Right lung (tissue), 5 donors: Measurements from ENCODE around the gene TRIM52. TPM values are rescaled to one million over a fixed set of nuclear protein-coding genes. Genes with fewer than 3 reads are reported as not detected.
"Not testable (repeated sequence)": the region's sequence is repeated elsewhere in the genome, so short reads cannot be mapped to it uniquely, and the experiment has no call there.

Experiments
- DNase-seq, 2 donors: peaks; one replicate each; pipeline ENCODE4 v3.0.0-alpha.2; 2013
- polyA plus RNA-seq, 5 donors: library from polyadenylated mRNA; unstranded; fragments of 120-200 nt; gene quantifications; one replicate each; pipeline versions ENCODE4 v1.2.1 to v1.2.3, GENCODE V29; 2013; ENCODE audit warnings: inconsistent platforms in 1 of 5, low replicate concordance in 1 of 5; ENCODE audit not compliant: insufficient read length in 5 of 5, insufficient read depth in 1 of 5

The TRIM52 gene
- polyA plus RNA-seq, 5 donors = 29.2 to 44.6 (median 40.4) TPM

DNA sequence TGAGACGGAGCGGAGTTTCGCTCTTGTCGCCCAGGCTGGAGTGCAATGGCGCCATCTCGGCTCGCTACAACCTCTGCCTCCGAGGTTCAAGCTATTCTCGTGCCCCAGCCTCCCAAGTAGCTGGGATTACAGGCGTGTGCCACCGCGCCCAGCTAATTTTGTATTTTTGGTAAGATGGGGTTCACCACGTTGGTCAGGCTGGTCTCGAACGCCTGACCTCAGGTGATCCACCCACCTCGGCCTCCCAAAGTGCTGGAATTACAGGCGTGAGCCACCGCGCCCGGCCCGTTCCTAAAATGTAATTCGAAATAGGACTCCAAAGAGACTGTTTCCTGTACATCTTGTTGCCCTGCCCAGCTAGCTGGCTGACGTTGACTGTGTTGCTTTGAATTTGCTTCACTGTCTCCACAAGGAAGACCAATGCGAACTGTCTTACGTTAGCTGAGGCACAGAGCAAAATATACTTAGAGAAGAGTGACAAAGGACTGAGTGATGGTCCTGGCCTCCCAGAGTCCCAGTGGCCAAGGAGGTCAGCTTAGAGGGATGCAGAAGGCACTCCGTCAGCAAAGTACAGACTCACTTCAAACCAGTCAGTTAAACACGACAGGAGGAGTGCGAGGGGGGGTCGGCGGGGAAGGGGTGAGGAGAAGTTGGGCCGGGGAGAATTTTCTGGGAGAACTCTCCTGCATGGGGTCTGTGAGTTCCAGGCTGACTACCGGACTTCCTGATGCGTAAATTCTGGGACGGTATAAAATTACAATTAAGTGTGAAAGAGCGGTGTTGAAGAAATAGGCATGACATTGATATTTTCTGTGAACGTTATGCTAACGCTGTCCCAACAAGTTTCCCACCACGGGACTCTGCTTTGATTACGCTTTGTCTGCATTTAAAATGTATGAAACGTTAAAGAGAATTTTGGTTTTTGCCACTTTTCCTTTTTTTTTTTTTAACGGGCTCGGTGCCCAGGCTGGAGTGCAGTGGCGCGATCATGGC, 44.6 kb downstream of the TRIM52 start:
- no peak for DNase-seq

GRCh38 chr5:181214249-181214648, 46.7 kb downstream of the TRIM52 start:
- DNase-seq = not testable (repeated sequence)

DNA sequence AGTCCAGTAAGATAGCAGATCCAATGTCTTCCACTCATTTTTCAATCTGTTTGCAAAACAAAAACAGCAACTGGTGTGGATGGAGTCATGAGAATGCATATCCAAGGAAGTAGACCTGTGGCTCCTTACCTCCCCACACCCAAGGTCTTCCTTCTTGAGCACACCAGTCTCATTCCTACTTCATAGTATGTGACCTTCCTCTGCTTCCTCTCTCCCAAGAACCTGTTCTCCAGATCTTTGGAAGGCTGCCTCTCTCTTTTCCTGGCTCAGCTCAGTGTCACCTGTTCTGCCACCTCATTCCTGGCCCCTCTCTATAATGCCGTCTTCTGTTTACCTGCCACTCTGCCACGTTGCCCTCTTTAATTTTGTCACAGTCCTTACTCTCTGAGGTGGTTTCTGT, 48.0 kb downstream of the TRIM52 start:
- no peak for DNase-seq

- DNase-seq = no peak
Measured at GRCh38 chr5:181212080-181212479, 48.9 kb downstream of the TRIM52 start.

DNA sequence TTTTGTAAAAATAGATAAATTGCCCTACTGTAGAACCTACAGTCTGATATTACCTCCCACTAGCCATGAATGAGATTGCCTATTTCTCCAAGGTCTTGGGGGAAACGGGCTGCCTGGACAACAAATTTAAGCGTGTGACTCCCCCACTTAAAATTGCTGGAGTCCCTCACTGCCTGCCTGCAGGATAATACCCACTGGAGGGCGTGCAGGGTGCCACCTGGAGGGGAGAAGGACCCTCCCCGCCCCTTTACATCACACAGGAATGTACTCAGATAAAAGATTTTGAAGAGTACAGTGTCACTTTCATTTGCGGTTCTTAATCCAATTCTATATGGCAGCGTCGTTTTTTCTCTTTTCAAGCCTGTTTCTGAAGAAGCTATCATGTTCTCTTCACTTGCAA, 49.7 kb downstream of the TRIM52 start:
- DNase-seq = no peak

- not testable (repeated sequence) for DNase-seq
Measured at GRCh38 chr5:181210698-181211097, 50.2 kb downstream of the TRIM52 start.

DNA sequence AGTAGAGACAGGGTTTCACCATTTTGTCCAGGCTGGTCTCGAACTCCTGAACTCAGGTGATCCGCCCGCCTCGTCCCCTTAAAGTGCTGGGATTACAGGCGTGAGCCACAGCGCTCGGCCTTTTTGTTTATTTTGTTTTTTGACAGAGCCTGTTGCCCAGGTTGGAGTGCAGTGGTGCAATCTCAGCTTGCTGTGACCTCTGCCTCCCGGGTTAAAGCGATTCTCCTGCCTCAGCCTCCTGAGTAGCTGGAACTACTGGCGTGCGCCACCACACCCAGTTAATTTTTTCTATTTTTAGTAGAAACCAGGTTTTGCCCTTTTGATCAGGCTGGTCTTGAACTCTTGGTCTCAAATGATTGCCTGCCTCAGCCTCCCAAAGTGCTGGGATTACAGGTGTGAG, 50.8 kb downstream of the TRIM52 start:
- DNase-seq = not testable (repeated sequence)

- not testable (repeated sequence) for DNase-seq
Measured at GRCh38 chr5:181209006-181209405, 51.9 kb downstream of the TRIM52 start.

GRCh38 chr5:181207960-181208253, 53.0 kb downstream of the TRIM52 start:
- no peak for DNase-seq

- peak in 1 of 2 donors; percentile 80 for DNase-seq
Measured at GRCh38 chr5:181207214-181207959, 53.6 kb downstream of the TRIM52 start.

GRCh38 chr5:181205761-181206649, 54.9 kb downstream of the TRIM52 start:
- DNase-seq = no peak

Other genes starting within 250 kb of the TRIM52 start
- gene BTNL9, start 220.9 kb downstream of the TRIM52 start, polyA plus RNA-seq = 10 to 100 TPM; 12.0 to 23.5 (median 13.6) TPM
- not detected for gene OR2V1, start 130.0 kb downstream of the TRIM52 start, polyA plus RNA-seq
- gene OR2V2, start 113.6 kb downstream of the TRIM52 start, polyA plus RNA-seq = under 1 TPM in 4 of 5 donors, not detected in 1; 0.03 to 0.05 (median 0.04) TPM
- gene TRIM7, start 55.9 kb downstream of the TRIM52 start, polyA plus RNA-seq = under 1 TPM; 0.14 to 1.00 (median 0.24) TPM
- 10 to 100 TPM; 22.2 to 29.1 (median 28.1) TPM for gene TRIM41, start 37.9 kb downstream of the TRIM52 start, polyA plus RNA-seq
- gene RACK1, start 17.2 kb downstream of the TRIM52 start, polyA plus RNA-seq = 1,000 to 10,000 TPM; 2,630 to 3,025 (median 2,949) TPM
- under 1 TPM in 1 of 5 donors, not detected in 4; 0.11 TPM for gene OR4F3, start 106.1 kb upstream of the TRIM52 start, polyA plus RNA-seq